NAMALWA (cell line): ENCODE data around the gene POLR3F.
"Not testable (repeated sequence)": the region's sequence is repeated elsewhere in the genome, so short reads cannot be mapped to it uniquely, and the experiment has no call there.

Source experiments
- DNase-seq: peaks from one replicate; pipeline ENCODE4 v3.0.0-alpha.2; 2015; ENCODE audit warnings: low spot score

The POLR3F gene

GRCh38 chr20:18504479-18505060 is 37.4 kb downstream of the POLR3F start:
- no peak for DNase-seq

GRCh38 chr20:18506744-18507143 is 39.6 kb downstream of the POLR3F start:
- DNase-seq: no peak

- peak; percentile 98 for DNase-seq
These were observed 40.3 kb downstream of the POLR3F start, which contains the start of gene SEC23B for GRCh38 chr20:18507218-18508191. SEC23B (plus strand) TSS chr20:18507940; CDS start chr20:18510836, 2,896 bp downstream.

- no peak for DNase-seq
These were observed 44.4 kb downstream of the POLR3F start for GRCh38 chr20:18511571-18511970.

- no peak for DNase-seq
These were observed 46.0 kb downstream of the POLR3F start for GRCh38 chr20:18513208-18513607.

- DNase-seq: no peak
These were observed 46.9 kb downstream of the POLR3F start for GRCh38 chr20:18514127-18514526.

- no peak for DNase-seq
These were observed 48.8 kb downstream of the POLR3F start for GRCh38 chr20:18515973-18516372.

- not testable (repeated sequence) for DNase-seq
These were observed 54.9 kb downstream of the POLR3F start for GRCh38 chr20:18522066-18522465.

- no peak for DNase-seq
These were observed 55.9 kb downstream of the POLR3F start for GRCh38 chr20:18523066-18523465.

GRCh38 chr20:18524646-18525045 is 57.5 kb downstream of the POLR3F start:
- no peak for DNase-seq

- DNase-seq: not testable (repeated sequence)
These were observed 59.6 kb downstream of the POLR3F start for GRCh38 chr20:18526761-18527160.

- DNase-seq: no peak
These were observed 60.1 kb downstream of the POLR3F start for GRCh38 chr20:18527339-18527738.

GRCh38 chr20:18527836-18528235 is 60.6 kb downstream of the POLR3F start:
- no peak for DNase-seq

GRCh38 chr20:18529041-18529440 is 61.9 kb downstream of the POLR3F start:
- no peak for DNase-seq

- no peak for DNase-seq
These were observed 65.4 kb downstream of the POLR3F start for GRCh38 chr20:18532626-18533025.

- no peak for DNase-seq
These were observed 66.3 kb downstream of the POLR3F start for GRCh38 chr20:18533491-18533890.

GRCh38 chr20:18533978-18534644 is 66.9 kb downstream of the POLR3F start:
- DNase-seq: no peak
